TTC549 (cell line): ENCODE results near the gene SLC52A1.
"Not testable (repeated sequence)": the region's sequence is repeated elsewhere in the genome, so short reads cannot be mapped to it uniquely, and the experiment has no call there.

ENCODE experiments used
- FAIRE-seq: peaks from 2 replicates; lab custom pipeline; 2012; peaks lifted over from hg19 to GRCh38; lab: Jason Lieb, UNC

The SLC52A1 gene

GRCh38 chr17:5035315-5035714, at the start of gene SLC52A1:
SLC52A1 (minus strand) TSS chr17:5035426; CDS start chr17:5034606, 820 bp downstream.
- no peak for FAIRE-seq

- no peak for FAIRE-seq
Observed at GRCh38 chr17:5080591-5080990, 45.4 kb upstream of the SLC52A1 start.

GRCh38 chr17:5078106-5079028, 43.1 kb upstream of the SLC52A1 start, which contains the start of gene ZFP3:
ZFP3 (plus strand) TSS chr17:5078467; CDS start chr17:5091505, 13,038 bp downstream.
- FAIRE-seq, result no peak

- FAIRE-seq, result no peak
Observed at GRCh38 chr17:5077781-5078105, 42.5 kb upstream of the SLC52A1 start.

GRCh38 chr17:5077275-5077674, 42.0 kb upstream of the SLC52A1 start:
- FAIRE-seq, result not testable (repeated sequence)

GRCh38 chr17:5075472-5075871, 40.2 kb upstream of the SLC52A1 start:
- FAIRE-seq, result not testable (repeated sequence)

- no peak for FAIRE-seq
Observed at GRCh38 chr17:5069724-5070123, 34.5 kb upstream of the SLC52A1 start.

GRCh38 chr17:5068236-5068635, 33.0 kb upstream of the SLC52A1 start:
- FAIRE-seq, result no peak

- no peak for FAIRE-seq
Observed at GRCh38 chr17:5065227-5065744, 30.1 kb upstream of the SLC52A1 start.

- no peak for FAIRE-seq
Observed at GRCh38 chr17:5055543-5055942, 20.3 kb upstream of the SLC52A1 start.

- no peak for FAIRE-seq
Observed at GRCh38 chr17:5050278-5050677, 15.1 kb upstream of the SLC52A1 start.

- FAIRE-seq, result no peak
Observed at GRCh38 chr17:5049314-5049841, 14.2 kb upstream of the SLC52A1 start.

- FAIRE-seq, result no peak
Observed at GRCh38 chr17:5047446-5047845, 12.2 kb upstream of the SLC52A1 start.

- FAIRE-seq, result no peak
Observed at GRCh38 chr17:5045496-5045895, 10.3 kb upstream of the SLC52A1 start.

GRCh38 chr17:5044630-5045029, 9.4 kb upstream of the SLC52A1 start:
- no peak for FAIRE-seq

GRCh38 chr17:5043524-5043923, 8.3 kb upstream of the SLC52A1 start:
- FAIRE-seq, result no peak

- no peak for FAIRE-seq
Observed at GRCh38 chr17:5042157-5043022, 7.2 kb upstream of the SLC52A1 start.

- FAIRE-seq, result no peak
Observed at GRCh38 chr17:5034651-5035050, 575 bp downstream of the SLC52A1 start.

GRCh38 chr17:5034063-5034462, 1.2 kb downstream of the SLC52A1 start:
- no peak for FAIRE-seq

- FAIRE-seq, result no peak
Observed at GRCh38 chr17:5033352-5034015, 1.7 kb downstream of the SLC52A1 start.

GRCh38 chr17:5032865-5033264, 2.4 kb downstream of the SLC52A1 start:
- no peak for FAIRE-seq
